ENCODE data around the gene METTL15.

The METTL15 gene

GRCh38 chr11:28231475-28231874 lies 123.3 kb downstream of the METTL15 start:
- no peak overlapping the region for H3K27ac ChIP-seq (ENCODE audit: insufficient read depth, low read length, poor library complexity, severe bottlenecking)
- no peaks in the 10 kb centered on the region for H3K36me3 ChIP-seq (ENCODE audit: control insufficient read depth, insufficient read depth, low read length)
- no peaks in the 10 kb centered on the region for H3K9me3 ChIP-seq (ENCODE audit: control insufficient read depth, low read length)
- no peaks in the 10 kb centered on the region for H3K27me3 ChIP-seq (replicated peaks; ENCODE audit: control insufficient read depth, insufficient read depth, low read length, poor library complexity, severe bottlenecking)
- no peak overlapping the region for H3K4me3 ChIP-seq (ENCODE audit: insufficient read depth, low read depth, low read length, poor library complexity, severe bottlenecking)
- no peak for DNase-seq
- H3K4me1 ChIP-seq (ENCODE audit: control insufficient read depth, insufficient read depth, low read length, poor library complexity, severe bottlenecking) = no peaks in the 10 kb centered on the region

GRCh38 chr11:28232649-28233048 lies 124.5 kb downstream of the METTL15 start:
- Histone ChIP-seq H3K27me3 (replicated peaks; ENCODE audit: control insufficient read depth, insufficient read depth, low read length, poor library complexity, severe bottlenecking) (no peaks in the 10 kb centered on the region), H3K4me1 (ENCODE audit: control insufficient read depth, insufficient read depth, low read length, poor library complexity, severe bottlenecking) (no peaks in the 10 kb centered on the region), H3K36me3 (ENCODE audit: control insufficient read depth, insufficient read depth, low read length) (no peaks in the 10 kb centered on the region), H3K27ac (ENCODE audit: insufficient read depth, low read length, poor library complexity, severe bottlenecking) (no peak overlapping the region), H3K4me3 (ENCODE audit: insufficient read depth, low read depth, low read length, poor library complexity, severe bottlenecking) (no peak overlapping the region), H3K9me3 (ENCODE audit: control insufficient read depth, low read length) (no peaks in the 10 kb centered on the region)
- no peak for DNase-seq

- DNase-seq = no peak
- Histone ChIP-seq H3K36me3 (ENCODE audit: control insufficient read depth, insufficient read depth, low read length) (no peaks in the 10 kb centered on the region), H3K27ac (ENCODE audit: insufficient read depth, low read length, poor library complexity, severe bottlenecking) (no peak overlapping the region), H3K4me1 (ENCODE audit: control insufficient read depth, insufficient read depth, low read length, poor library complexity, severe bottlenecking) (no peaks in the 10 kb centered on the region), H3K9me3 (ENCODE audit: control insufficient read depth, low read length) (no peaks in the 10 kb centered on the region), H3K4me3 (ENCODE audit: insufficient read depth, low read depth, low read length, poor library complexity, severe bottlenecking) (no peak overlapping the region), H3K27me3 (replicated peaks; ENCODE audit: control insufficient read depth, insufficient read depth, low read length, poor library complexity, severe bottlenecking) (no peaks in the 10 kb centered on the region)
Measured at GRCh38 chr11:28241760-28242159, 133.6 kb downstream of the METTL15 start.

DNA sequence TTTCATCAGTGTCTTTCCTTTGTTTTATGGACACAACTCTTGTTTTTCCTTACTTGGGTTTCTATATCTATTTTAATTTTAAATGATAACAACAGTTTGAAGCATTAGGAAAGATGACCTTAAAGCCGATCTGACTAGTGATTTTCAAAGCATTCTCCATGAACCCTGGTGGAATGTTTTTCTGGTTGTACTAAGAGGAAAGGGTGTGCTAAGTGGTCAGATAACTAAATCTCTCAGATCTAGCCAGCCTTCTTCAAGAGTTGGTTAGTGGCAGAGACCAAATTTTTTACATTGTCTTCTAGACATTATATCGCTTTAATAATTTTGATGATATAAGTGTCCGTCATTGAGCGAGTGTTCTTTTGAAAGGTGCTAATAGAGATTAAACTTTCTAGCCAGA lies 134.4 kb downstream of the METTL15 start:
- no peaks in the 10 kb centered on the region for H3K36me3 ChIP-seq (ENCODE audit: control insufficient read depth, insufficient read depth, low read length)
- H3K9me3 ChIP-seq (ENCODE audit: control insufficient read depth, low read length) = no peaks in the 10 kb centered on the region
- DNase-seq = no peak
- H3K27me3 ChIP-seq (replicated peaks; ENCODE audit: control insufficient read depth, insufficient read depth, low read length, poor library complexity, severe bottlenecking) = no peaks in the 10 kb centered on the region
- no peak overlapping the region for H3K27ac ChIP-seq (ENCODE audit: insufficient read depth, low read length, poor library complexity, severe bottlenecking)
- no peak overlapping the region for H3K4me3 ChIP-seq (ENCODE audit: insufficient read depth, low read depth, low read length, poor library complexity, severe bottlenecking)
- no peaks in the 10 kb centered on the region for H3K4me1 ChIP-seq (ENCODE audit: control insufficient read depth, insufficient read depth, low read length, poor library complexity, severe bottlenecking)

- Histone ChIP-seq H3K27me3 (replicated peaks; ENCODE audit: control insufficient read depth, insufficient read depth, low read length, poor library complexity, severe bottlenecking) (no peaks in the 10 kb centered on the region), H3K36me3 (ENCODE audit: control insufficient read depth, insufficient read depth, low read length) (no peaks in the 10 kb centered on the region), H3K4me3 (ENCODE audit: insufficient read depth, low read depth, low read length, poor library complexity, severe bottlenecking) (no peak overlapping the region), H3K9me3 (ENCODE audit: control insufficient read depth, low read length) (no peaks in the 10 kb centered on the region), H3K4me1 (ENCODE audit: control insufficient read depth, insufficient read depth, low read length, poor library complexity, severe bottlenecking) (no peaks in the 10 kb centered on the region), H3K27ac (ENCODE audit: insufficient read depth, low read length, poor library complexity, severe bottlenecking) (no peak overlapping the region)
- no peak for DNase-seq
Measured at GRCh38 chr11:28243061-28243460, 134.9 kb downstream of the METTL15 start.

GRCh38 chr11:28243581-28243980 lies 135.4 kb downstream of the METTL15 start:
- DNase-seq = no peak
- Histone ChIP-seq H3K9me3 (ENCODE audit: control insufficient read depth, low read length) (no peaks in the 10 kb centered on the region), H3K36me3 (ENCODE audit: control insufficient read depth, insufficient read depth, low read length) (no peaks in the 10 kb centered on the region), H3K27ac (ENCODE audit: insufficient read depth, low read length, poor library complexity, severe bottlenecking) (no peak overlapping the region), H3K4me3 (ENCODE audit: insufficient read depth, low read depth, low read length, poor library complexity, severe bottlenecking) (no peak overlapping the region), H3K4me1 (ENCODE audit: control insufficient read depth, insufficient read depth, low read length, poor library complexity, severe bottlenecking) (no peaks in the 10 kb centered on the region), H3K27me3 (replicated peaks; ENCODE audit: control insufficient read depth, insufficient read depth, low read length, poor library complexity, severe bottlenecking) (no peaks in the 10 kb centered on the region)

DNA sequence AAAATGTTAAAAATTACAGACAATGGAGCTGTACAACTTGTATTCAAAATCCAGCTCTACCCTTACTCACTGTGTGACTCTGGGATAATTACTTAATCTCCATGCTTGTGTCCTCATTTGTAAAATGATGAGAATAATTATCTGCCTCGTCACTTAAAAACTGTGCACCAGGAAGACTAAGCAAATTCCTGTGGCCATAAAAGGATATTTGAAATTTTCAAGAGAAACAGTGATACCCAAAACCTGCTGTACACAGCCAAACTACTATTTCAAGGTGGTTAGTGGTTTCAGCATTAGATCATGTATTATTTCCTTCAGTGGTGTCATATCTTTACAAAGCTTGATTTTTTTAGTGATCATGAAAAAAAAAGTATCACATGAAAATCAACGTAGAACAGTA lies 136.9 kb downstream of the METTL15 start:
- H3K27me3 ChIP-seq (replicated peaks; ENCODE audit: control insufficient read depth, insufficient read depth, low read length, poor library complexity, severe bottlenecking) = no peaks in the 10 kb centered on the region
- no peaks in the 10 kb centered on the region for H3K36me3 ChIP-seq (ENCODE audit: control insufficient read depth, insufficient read depth, low read length)
- DNase-seq = no peak
- no peaks in the 10 kb centered on the region for H3K4me1 ChIP-seq (ENCODE audit: control insufficient read depth, insufficient read depth, low read length, poor library complexity, severe bottlenecking)
- no peak overlapping the region for H3K27ac ChIP-seq (ENCODE audit: insufficient read depth, low read length, poor library complexity, severe bottlenecking)
- no peak overlapping the region for H3K4me3 ChIP-seq (ENCODE audit: insufficient read depth, low read depth, low read length, poor library complexity, severe bottlenecking)
- no peaks in the 10 kb centered on the region for H3K9me3 ChIP-seq (ENCODE audit: control insufficient read depth, low read length)

- H3K4me1 ChIP-seq (ENCODE audit: control insufficient read depth, insufficient read depth, low read length, poor library complexity, severe bottlenecking) = no peaks in the 10 kb centered on the region
- no peak overlapping the region for H3K4me3 ChIP-seq (ENCODE audit: insufficient read depth, low read depth, low read length, poor library complexity, severe bottlenecking)
- no peak for DNase-seq
- no peaks in the 10 kb centered on the region for H3K36me3 ChIP-seq (ENCODE audit: control insufficient read depth, insufficient read depth, low read length)
- no peak overlapping the region for H3K27ac ChIP-seq (ENCODE audit: insufficient read depth, low read length, poor library complexity, severe bottlenecking)
- H3K9me3 ChIP-seq (ENCODE audit: control insufficient read depth, low read length) = no peaks in the 10 kb centered on the region
- H3K27me3 ChIP-seq (replicated peaks; ENCODE audit: control insufficient read depth, insufficient read depth, low read length, poor library complexity, severe bottlenecking) = no peaks in the 10 kb centered on the region
Measured at GRCh38 chr11:28250192-28250591, 142.0 kb downstream of the METTL15 start.

- Histone ChIP-seq H3K36me3 (ENCODE audit: control insufficient read depth, insufficient read depth, low read length) (no peaks in the 10 kb centered on the region), H3K27me3 (replicated peaks; ENCODE audit: control insufficient read depth, insufficient read depth, low read length, poor library complexity, severe bottlenecking) (no peaks in the 10 kb centered on the region), H3K27ac (ENCODE audit: insufficient read depth, low read length, poor library complexity, severe bottlenecking) (no peak overlapping the region), H3K4me1 (ENCODE audit: control insufficient read depth, insufficient read depth, low read length, poor library complexity, severe bottlenecking) (no peaks in the 10 kb centered on the region), H3K4me3 (ENCODE audit: insufficient read depth, low read depth, low read length, poor library complexity, severe bottlenecking) (no peak overlapping the region), H3K9me3 (ENCODE audit: control insufficient read depth, low read length) (no peaks in the 10 kb centered on the region)
- DNase-seq = no peak
Measured at GRCh38 chr11:28251257-28251656, 143.1 kb downstream of the METTL15 start.

DNA sequence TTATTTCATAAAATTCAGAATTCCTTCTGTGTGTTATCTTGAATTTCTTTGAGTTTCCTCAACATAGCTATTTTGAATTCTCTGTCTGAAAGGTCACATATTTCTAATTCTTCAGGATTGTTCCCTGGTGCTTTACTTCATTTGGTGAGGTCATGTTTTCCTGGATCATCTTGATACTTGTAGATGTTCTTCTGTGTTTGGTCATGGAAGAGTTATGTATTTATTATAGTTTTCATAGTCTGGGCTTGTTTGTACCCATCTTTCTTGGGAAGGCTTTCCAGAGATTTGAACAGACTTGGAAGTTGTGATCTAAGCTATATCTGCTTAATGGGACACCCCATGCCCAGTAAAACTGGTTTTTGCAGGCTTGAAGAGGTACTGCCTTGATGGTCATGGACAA lies 149.6 kb downstream of the METTL15 start:
- Histone ChIP-seq H3K4me1 (ENCODE audit: control insufficient read depth, insufficient read depth, low read length, poor library complexity, severe bottlenecking) (no peaks in the 10 kb centered on the region), H3K27me3 (replicated peaks; ENCODE audit: control insufficient read depth, insufficient read depth, low read length, poor library complexity, severe bottlenecking) (no peaks in the 10 kb centered on the region), H3K27ac (ENCODE audit: insufficient read depth, low read length, poor library complexity, severe bottlenecking) (no peak overlapping the region), H3K9me3 (ENCODE audit: control insufficient read depth, low read length) (no peaks in the 10 kb centered on the region), H3K4me3 (ENCODE audit: insufficient read depth, low read depth, low read length, poor library complexity, severe bottlenecking) (no peak overlapping the region), H3K36me3 (ENCODE audit: control insufficient read depth, insufficient read depth, low read length) (no peaks in the 10 kb centered on the region)
- no peak for DNase-seq
